GM18868 (cell line): Measurements from ENCODE around the gene FAM185A.
"Not testable (repeated sequence)": the region's sequence is repeated elsewhere in the genome, so short reads cannot be mapped to it uniquely, and the experiment has no call there.

Source experiments
- ATAC-seq: cut with Tn5 transposase; IDR thresholded peaks from one replicate; pipeline ENCODE4 v1.9.1; 2021; ENCODE audit warnings: mild to moderate bottlenecking, moderate library complexity; ENCODE audit not compliant: unreplicated experiment

Gene FAM185A

GRCh38 chr7:102776217-102776616 is 27.4 kb downstream of the FAM185A start:
- not testable (repeated sequence) for ATAC-seq

- ATAC-seq, result not testable (repeated sequence)
Observed at GRCh38 chr7:102778663-102779062, 29.9 kb downstream of the FAM185A start.

GRCh38 chr7:102780926-102781325 is 32.1 kb downstream of the FAM185A start:
- ATAC-seq, result not testable (repeated sequence)

DNA sequence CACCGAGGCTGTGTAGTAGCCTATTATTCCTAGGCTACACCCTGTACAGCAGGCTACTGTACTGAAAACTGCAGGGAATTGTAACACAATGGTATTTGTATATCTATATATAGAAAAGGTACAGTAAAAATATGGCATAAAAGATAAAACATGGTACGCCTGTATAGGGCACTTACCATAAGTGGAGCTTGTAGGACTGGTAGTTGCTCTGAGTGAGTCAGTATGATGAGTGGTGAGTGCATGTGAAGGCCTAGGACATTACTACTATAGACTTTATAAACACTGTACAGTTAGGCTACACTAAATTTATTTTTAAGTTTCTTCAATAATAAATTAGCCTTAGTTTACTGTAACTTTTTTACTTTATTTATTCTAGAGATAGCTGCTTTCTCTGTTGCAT is 40.0 kb downstream of the FAM185A start:
- not testable (repeated sequence) for ATAC-seq

GRCh38 chr7:102790364-102791100 is 41.7 kb downstream of the FAM185A start:
- ATAC-seq, result not testable (repeated sequence)

DNA sequence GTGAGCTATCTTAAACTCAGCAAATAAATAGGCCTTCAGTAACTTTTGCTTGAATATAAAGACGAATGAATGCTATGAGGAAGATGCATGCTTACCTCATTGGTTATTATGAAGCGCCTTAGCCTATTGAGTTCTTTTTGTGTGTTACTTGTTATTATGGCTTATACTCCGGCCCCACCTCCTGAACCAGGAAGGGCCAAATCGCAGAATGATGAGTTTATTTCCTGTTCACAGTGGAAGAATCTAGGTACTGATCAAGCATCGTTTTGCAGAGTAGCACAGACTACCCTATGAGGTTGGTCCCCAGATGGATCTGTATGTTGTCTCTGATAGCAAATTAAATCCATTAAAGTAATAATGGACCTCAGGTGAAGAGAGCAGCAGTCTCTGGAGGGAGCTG is 42.6 kb downstream of the FAM185A start:
- not testable (repeated sequence) for ATAC-seq

DNA sequence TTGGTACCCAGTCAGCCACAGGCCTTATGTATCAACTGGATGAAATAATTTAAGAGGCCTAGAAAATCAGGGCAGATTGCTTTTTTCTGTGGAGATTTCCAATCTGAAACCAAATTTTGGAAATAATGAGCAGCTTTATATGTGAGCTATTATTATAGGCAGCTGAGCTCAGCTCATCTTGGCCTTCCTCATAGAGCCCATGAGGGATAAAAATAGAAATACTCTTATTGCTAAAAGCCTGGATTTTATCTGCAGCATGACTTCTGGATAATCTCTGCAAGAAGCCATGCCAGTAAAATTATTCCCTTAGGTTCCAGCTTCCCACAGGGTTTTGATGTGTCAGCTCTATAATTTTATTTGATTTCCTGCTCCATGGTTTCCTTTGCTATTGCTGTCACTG is 43.0 kb downstream of the FAM185A start:
- ATAC-seq, result not testable (repeated sequence)

GRCh38 chr7:102794567-102794966 is 45.8 kb downstream of the FAM185A start:
- not testable (repeated sequence) for ATAC-seq

GRCh38 chr7:102795987-102796595 is 47.3 kb downstream of the FAM185A start:
- ATAC-seq, result not testable (repeated sequence)

- ATAC-seq, result no peak
Observed at GRCh38 chr7:102806613-102807012, 57.8 kb downstream of the FAM185A start.

DNA sequence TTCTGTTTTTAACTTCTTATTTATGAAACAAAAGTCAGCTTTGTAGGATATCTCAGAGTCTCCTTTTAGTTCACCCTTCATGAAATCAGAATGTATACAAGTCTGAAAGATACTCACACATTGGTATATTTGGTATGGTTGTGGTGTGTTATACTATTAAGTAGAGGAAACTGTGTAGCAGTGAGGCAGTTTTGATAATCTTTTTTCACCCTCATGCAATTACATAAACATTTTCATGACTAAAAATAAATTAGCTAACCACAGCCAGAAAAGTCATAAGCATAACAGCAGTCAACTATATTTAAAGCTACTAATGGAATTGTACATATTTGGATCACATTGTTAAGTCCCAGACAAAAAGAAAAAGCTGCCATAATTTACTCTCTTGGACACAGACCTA is 62.1 kb downstream of the FAM185A start:
- ATAC-seq, result no peak

GRCh38 chr7:102811942-102812678 is 63.3 kb downstream of the FAM185A start:
- ATAC-seq, result no peak

DNA sequence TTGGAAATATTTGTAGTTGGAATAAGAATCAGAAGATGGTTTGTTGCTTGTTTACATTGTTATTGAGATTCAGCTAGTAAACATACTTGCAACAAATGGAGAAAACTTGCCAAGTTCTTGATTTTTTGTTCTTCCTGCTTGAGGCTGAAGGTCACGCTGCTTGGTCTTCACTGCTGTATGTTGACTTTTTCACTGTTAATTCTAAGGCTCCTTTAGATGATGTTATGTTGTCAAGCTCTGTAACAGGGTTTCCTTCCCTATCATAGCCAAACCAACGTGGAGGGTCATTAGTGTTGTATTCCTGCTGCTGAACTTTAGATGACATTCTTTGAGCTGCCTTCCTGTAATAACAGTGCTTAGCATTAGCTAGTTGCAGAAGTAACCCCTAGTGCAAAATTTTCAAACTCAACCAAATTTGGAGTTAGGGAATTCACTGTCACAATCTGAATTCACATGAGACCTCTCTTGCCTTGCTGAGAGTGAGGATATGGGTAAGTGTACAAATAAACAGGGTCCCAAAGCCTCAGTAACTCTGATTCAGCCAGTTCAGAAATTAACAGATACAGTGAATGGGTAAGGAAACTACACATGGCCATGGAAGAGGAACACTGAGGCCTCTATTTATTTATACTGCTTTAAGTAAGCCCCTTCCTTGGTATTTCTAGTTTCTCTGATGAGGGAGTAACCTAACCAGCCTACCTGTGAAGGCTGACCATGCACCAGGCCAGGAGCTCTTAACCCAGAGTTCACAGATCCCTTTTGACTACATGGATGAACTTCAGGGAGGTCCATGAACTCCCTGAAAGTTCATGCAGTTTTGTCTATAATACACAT is 64.6 kb downstream of the FAM185A start:
- ATAC-seq, result no peak

- no peak for ATAC-seq
Observed at GRCh38 chr7:102814025-102814471, 65.2 kb downstream of the FAM185A start.

DNA sequence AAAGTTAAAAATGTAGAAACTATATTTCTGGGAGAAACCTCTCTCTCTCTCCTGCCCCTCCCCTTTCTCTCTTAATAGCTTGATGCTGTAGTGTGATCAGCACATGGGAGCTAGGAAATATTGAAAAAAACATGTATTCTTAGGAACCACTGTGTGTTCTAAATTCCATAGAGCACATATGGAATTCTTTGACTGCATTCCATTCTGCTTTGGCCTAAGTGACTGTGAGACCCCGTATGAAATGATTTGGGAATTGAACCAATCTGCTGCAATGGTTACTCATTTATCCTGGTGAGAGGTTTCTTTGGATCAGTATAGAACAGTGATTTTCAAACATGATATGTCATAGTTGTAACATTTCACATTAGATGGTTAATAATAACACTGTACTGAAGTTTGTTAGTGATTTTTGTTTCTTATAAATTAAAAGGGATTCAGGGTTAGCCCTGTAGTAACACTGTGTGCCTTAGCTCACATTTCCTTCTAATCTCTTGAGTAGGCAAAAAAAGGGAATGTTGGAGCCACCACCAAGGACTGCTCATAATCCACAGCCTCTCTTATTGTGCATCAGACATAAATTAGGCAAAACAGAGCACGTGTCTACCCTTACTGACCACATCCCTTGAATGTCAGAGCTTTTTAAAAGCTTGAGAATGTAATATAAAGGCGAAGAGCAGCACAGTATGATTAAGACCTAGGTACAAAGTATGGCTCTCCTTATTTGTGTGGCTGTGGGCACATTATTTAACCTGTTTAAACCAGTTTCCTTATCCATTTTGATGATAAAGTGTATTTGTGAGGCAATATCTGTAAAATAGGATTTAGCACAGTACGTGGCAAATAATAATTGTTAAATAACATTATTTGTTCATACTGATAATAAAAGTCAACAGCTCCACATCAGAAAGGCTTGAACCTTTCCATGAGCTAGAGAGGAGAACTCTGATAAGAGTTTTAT is 69.1 kb downstream of the FAM185A start:
- ATAC-seq, result no peak

DNA sequence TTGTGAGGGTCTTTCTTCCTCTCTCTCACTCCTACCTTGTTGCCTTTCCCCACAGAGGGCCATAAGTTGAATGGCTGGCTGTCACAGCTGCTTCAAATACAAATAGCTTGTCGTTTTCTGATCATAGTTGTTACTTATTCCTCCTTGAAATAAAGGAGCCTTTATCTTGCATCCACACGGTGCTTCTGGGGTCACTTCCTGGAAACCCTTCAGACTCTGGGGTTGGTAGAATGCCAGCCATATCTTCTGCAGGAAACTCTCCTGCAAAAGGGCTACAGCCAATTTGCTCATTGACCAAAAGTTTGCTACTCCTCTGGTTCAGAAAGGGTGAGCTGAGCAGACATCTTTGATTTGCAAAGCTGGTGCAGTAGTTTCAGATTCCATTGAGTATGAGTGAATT is 70.4 kb downstream of the FAM185A start:
- ATAC-seq, result no peak

GRCh38 chr7:102821994-102822747 is 73.4 kb downstream of the FAM185A start:
- ATAC-seq, result no peak

- no peak for ATAC-seq
Observed at GRCh38 chr7:102823390-102824119, 74.8 kb downstream of the FAM185A start.
